Measurements from ENCODE around the gene TBXA2R. TPM values are rescaled to one million over a fixed set of nuclear protein-coding genes. Genes with fewer than 3 reads are reported as not detected.
A peak's percentile ranks its signal among the peaks of the same experiment; 100 is the strongest.

The TBXA2R gene
- total RNA-seq (0.28 TPM), polyA plus RNA-seq (1.2 TPM)
- long read RNA-seq, donor 1 = 0 reads
- long read RNA-seq, donor 2 = 0 reads
- long read RNA-seq, donor 3 = 0 reads
- long read RNA-seq, donor 4 = 0 reads
- long read RNA-seq, donor 5, partial matches to known transcripts = 0 of 1 reads
- long read RNA-seq, donor 5, other reads (novel, unspliced or antisense) = 0 of 1 reads
- long read RNA-seq, donor 6 = 0 reads
- long read RNA-seq, donor 7 = 0 reads
- long read RNA-seq, donor 8 = 0 reads
- long read RNA-seq, donor 9 = 0 reads
- long read RNA-seq, donor 10, partial matches to known transcripts = 0 of 1 reads
- long read RNA-seq, donor 10, other reads (novel, unspliced or antisense) = 0 of 1 reads

DNA sequence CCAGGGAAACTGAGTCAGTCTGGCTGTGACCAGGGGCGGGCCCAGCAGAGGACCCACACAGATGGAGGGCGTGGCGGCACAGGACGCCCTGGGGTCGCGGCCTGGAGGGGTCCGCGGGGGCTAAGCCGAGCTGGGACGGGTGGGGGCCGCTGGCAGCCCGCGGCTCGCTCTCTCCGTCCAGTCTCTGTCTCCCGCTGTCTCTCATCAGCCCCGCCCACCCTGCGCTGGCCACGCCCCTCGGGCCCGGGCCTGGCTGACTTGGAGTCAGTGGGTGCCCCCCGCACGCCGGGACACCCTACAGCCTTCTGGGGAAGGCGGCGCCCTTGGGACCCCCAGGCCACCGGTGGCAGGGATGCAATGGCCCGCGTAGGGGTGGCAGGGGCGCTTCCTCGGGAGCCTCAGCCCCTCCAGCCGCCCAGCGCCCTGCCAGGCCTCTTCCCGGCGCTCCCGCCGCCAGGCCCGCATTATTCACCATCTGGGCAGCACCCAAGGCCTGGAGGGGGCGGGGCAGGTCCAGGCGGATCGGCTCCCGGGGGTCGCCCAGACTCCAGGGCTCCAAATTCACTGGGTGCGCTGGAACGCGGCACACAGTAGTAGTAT is at the start of gene TBXA2R:
Gene TBXA2R (minus strand): TSS at position 186 of the 600 bp plus-strand sequence. CDS start 6,241 bp downstream, outside the sequence.
- WGBS = 5% methylated on average over 46 of the region's 46 CpGs
- DNase-seq (ENCODE audit: low read depth in 6 of 9, low spot score in 9 of 9) = peak in 1 of 9 donors; percentile 39
- H3K9me3 ChIP-seq (ENCODE audit: control insufficient read depth in 2 of 2, insufficient read depth in 1 of 2, low read length in 1 of 2) = peaks cover 0 to 12% of the 10 kb centered on the region in 2 donors
- peaks cover 18 to 20% of the 10 kb centered on the region in 2 donors for H3K36me3 ChIP-seq (ENCODE audit: control insufficient read depth in 2 of 2, insufficient read depth in 2 of 2, low read length in 1 of 2)
- H3K27ac ChIP-seq (ENCODE audit: low read depth in 1 of 2, low read length in 1 of 2) = no peak within 1 kb of the TSS
- peaks cover 27 to 45% of the 10 kb centered on the region in 2 donors for H3K27me3 ChIP-seq (ENCODE audit: control insufficient read depth in 2 of 2, insufficient read depth in 1 of 2, low read length in 1 of 2)
- peak within 1 kb of the TSS; percentile 2 to 29 for H3K4me3 ChIP-seq (ENCODE audit: low read length in 2 of 2)
- H3K4me1 ChIP-seq (ENCODE audit: control insufficient read depth in 2 of 2, insufficient read depth in 2 of 2, low read length in 2 of 2) = peaks cover 7 to 42% of the 10 kb centered on the region in 2 donors

DNA sequence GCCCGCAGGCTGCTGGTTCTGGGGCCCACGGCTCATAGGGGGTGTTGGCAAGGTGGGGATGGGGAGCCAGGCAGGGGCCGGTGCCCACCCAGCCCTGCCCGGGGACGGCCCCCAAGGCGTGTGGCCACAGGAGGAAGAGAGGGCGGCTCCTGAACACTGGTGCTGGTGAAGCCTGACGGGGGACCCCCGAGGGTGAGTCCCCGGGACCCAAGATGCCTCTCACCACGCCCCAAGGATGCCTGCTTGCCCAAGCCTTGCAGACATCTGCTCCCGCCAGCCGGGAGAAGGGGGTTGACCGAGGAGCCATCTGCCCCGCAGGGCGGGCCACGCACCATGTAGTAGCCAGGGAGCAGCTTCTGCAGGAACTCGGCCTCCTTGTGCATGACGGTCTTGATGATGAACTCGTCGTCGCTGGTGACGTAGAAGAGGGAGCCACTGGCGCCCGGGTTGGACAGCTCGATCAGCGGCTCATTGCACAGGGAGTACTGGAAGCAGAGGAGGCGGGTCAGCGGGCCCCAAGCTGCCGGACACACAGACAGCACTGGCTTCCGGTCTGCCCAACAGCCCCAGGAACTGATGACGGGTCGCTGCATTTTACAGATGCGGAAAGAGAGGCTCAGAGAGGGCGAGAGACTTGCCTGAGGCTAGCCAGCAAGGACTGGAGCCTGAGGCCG is 49.5 kb upstream of the TBXA2R start:
- no peak overlapping the region for H3K27ac ChIP-seq (ENCODE audit: low read depth in 1 of 2, low read length in 1 of 2)
- no peaks in the 10 kb centered on the region for H3K9me3 ChIP-seq (ENCODE audit: control insufficient read depth in 2 of 2, insufficient read depth in 1 of 2, low read length in 1 of 2)
- no peaks in the 10 kb centered on the region for H3K27me3 ChIP-seq (ENCODE audit: control insufficient read depth in 2 of 2, insufficient read depth in 1 of 2, low read length in 1 of 2)
- DNase-seq (ENCODE audit: low read depth in 6 of 9, low spot score in 9 of 9) = no peak
- peaks cover 22 to 68% of the 10 kb centered on the region in 2 donors for H3K36me3 ChIP-seq (ENCODE audit: control insufficient read depth in 2 of 2, insufficient read depth in 2 of 2, low read length in 1 of 2)
- no peak overlapping the region for H3K4me3 ChIP-seq (ENCODE audit: low read length in 2 of 2)
- 90% methylated on average over 36 of the region's 36 CpGs for WGBS
- no peaks in the 10 kb centered on the region for H3K4me1 ChIP-seq (ENCODE audit: control insufficient read depth in 2 of 2, insufficient read depth in 2 of 2, low read length in 2 of 2)

- peak in 1 of 9 donors; percentile 25 for DNase-seq (ENCODE audit: low read depth in 6 of 9, low spot score in 9 of 9)
- Histone ChIP-seq H3K36me3 (ENCODE audit: control insufficient read depth in 2 of 2, insufficient read depth in 2 of 2, low read length in 1 of 2) (peaks cover 20 to 70% of the 10 kb centered on the region in 2 donors), H3K27me3 (ENCODE audit: control insufficient read depth in 2 of 2, insufficient read depth in 1 of 2, low read length in 1 of 2) (no peaks in the 10 kb centered on the region), H3K4me3 (ENCODE audit: low read length in 2 of 2) (no peak overlapping the region), H3K4me1 (ENCODE audit: control insufficient read depth in 2 of 2, insufficient read depth in 2 of 2, low read length in 2 of 2) (no peaks in the 10 kb centered on the region), H3K9me3 (ENCODE audit: control insufficient read depth in 2 of 2, insufficient read depth in 1 of 2, low read length in 1 of 2) (no peaks in the 10 kb centered on the region), H3K27ac (ENCODE audit: low read depth in 1 of 2, low read length in 1 of 2) (no peak overlapping the region)
- 92% methylated on average over 25 of the region's 25 CpGs for WGBS
These were observed 48.9 kb upstream of the TBXA2R start for GRCh38 chr19:3655402-3656072.

DNA sequence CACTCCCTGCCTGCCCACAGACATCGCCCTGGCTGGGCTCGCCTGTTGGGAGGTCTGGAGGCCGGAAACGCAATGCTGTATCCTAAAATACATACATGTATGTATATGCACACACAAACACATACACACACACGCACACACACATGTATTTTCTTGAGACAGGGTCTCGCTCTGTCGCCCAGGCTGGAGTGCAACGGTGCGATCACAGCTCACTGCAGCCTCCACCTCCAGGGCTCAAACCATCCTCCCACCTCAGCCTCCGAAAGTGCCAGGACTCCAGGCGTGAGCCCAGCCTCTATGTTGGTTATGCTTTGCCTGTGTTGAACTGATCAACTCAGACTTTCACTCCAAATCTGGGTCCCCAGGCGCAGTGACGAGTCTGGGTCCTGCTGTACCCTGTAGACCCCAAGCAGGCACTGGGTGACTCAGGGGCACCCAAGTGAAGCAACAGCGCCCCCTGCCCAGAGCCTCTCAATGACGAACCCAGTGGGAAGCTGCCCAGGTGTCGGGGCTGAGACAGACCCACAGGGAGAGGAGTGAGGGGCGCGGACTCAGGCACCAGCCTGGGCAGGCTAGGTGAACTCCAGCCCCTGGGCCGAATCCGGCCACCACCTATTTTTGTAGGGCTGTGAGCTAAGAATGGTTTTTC is 47.3 kb upstream of the TBXA2R start:
- WGBS = 98% methylated on average over 20 of the region's 20 CpGs

GRCh38 chr19:3653081-3653795 is 46.6 kb upstream of the TBXA2R start:
- peaks cover 15 to 63% of the 10 kb centered on the region in 2 donors for H3K36me3 ChIP-seq (ENCODE audit: control insufficient read depth in 2 of 2, insufficient read depth in 2 of 2, low read length in 1 of 2)
- H3K4me1 ChIP-seq (ENCODE audit: control insufficient read depth in 2 of 2, insufficient read depth in 2 of 2, low read length in 2 of 2) = no peaks in the 10 kb centered on the region
- no peak overlapping the region for H3K27ac ChIP-seq (ENCODE audit: low read depth in 1 of 2, low read length in 1 of 2)
- no peaks in the 10 kb centered on the region for H3K27me3 ChIP-seq (ENCODE audit: control insufficient read depth in 2 of 2, insufficient read depth in 1 of 2, low read length in 1 of 2)
- WGBS = 92% methylated on average over 37 of the region's 37 CpGs
- no peak overlapping the region for H3K4me3 ChIP-seq (ENCODE audit: low read length in 2 of 2)
- no peaks in the 10 kb centered on the region for H3K9me3 ChIP-seq (ENCODE audit: control insufficient read depth in 2 of 2, insufficient read depth in 1 of 2, low read length in 1 of 2)
- DNase-seq (ENCODE audit: low read depth in 6 of 9, low spot score in 9 of 9) = no peak

More for the DNA sequence above, 47.3 kb upstream of the TBXA2R start:
- Histone ChIP-seq H3K27me3 (ENCODE audit: control insufficient read depth in 2 of 2, insufficient read depth in 1 of 2, low read length in 1 of 2) (no peaks in the 10 kb centered on the region), H3K4me3 (ENCODE audit: low read length in 2 of 2) (no peak overlapping the region), H3K36me3 (ENCODE audit: control insufficient read depth in 2 of 2, insufficient read depth in 2 of 2, low read length in 1 of 2) (peaks cover 20 to 66% of the 10 kb centered on the region in 2 donors), H3K27ac (ENCODE audit: low read depth in 1 of 2, low read length in 1 of 2) (no peak overlapping the region), H3K9me3 (ENCODE audit: control insufficient read depth in 2 of 2, insufficient read depth in 1 of 2, low read length in 1 of 2) (no peaks in the 10 kb centered on the region), H3K4me1 (ENCODE audit: control insufficient read depth in 2 of 2, insufficient read depth in 2 of 2, low read length in 2 of 2) (no peaks in the 10 kb centered on the region)
- DNase-seq (ENCODE audit: low read depth in 6 of 9, low spot score in 9 of 9) = peak in 1 of 9 donors; percentile 16

- H3K36me3 ChIP-seq (ENCODE audit: control insufficient read depth in 2 of 2, insufficient read depth in 2 of 2, low read length in 1 of 2) = peaks cover 15 to 58% of the 10 kb centered on the region in 2 donors
- 98% methylated on average over 14 of the region's 14 CpGs for WGBS
- DNase-seq (ENCODE audit: low read depth in 6 of 9, low spot score in 9 of 9) = no peak
These were observed 45.7 kb upstream of the TBXA2R start for GRCh38 chr19:3652422-3652821.

GRCh38 chr19:3651684-3652083 is 45.0 kb upstream of the TBXA2R start:
- H3K4me3 ChIP-seq (ENCODE audit: low read length in 2 of 2) = no peak overlapping the region
- no peak overlapping the region for H3K27ac ChIP-seq (ENCODE audit: low read depth in 1 of 2, low read length in 1 of 2)
- 99% methylated on average over 33 of the region's 33 CpGs for WGBS
- no peaks in the 10 kb centered on the region for H3K4me1 ChIP-seq (ENCODE audit: control insufficient read depth in 2 of 2, insufficient read depth in 2 of 2, low read length in 2 of 2)
- no peaks in the 10 kb centered on the region for H3K27me3 ChIP-seq (ENCODE audit: control insufficient read depth in 2 of 2, insufficient read depth in 1 of 2, low read length in 1 of 2)
- H3K9me3 ChIP-seq (ENCODE audit: control insufficient read depth in 2 of 2, insufficient read depth in 1 of 2, low read length in 1 of 2) = no peaks in the 10 kb centered on the region
- DNase-seq (ENCODE audit: low read depth in 6 of 9, low spot score in 9 of 9) = no peak
- peaks cover 15 to 55% of the 10 kb centered on the region in 2 donors for H3K36me3 ChIP-seq (ENCODE audit: control insufficient read depth in 2 of 2, insufficient read depth in 2 of 2, low read length in 1 of 2)

More at GRCh38 chr19:3652422-3652821, 45.7 kb upstream of the TBXA2R start:
- no peaks in the 10 kb centered on the region for H3K27me3 ChIP-seq (ENCODE audit: control insufficient read depth in 2 of 2, insufficient read depth in 1 of 2, low read length in 1 of 2)
- H3K27ac ChIP-seq (ENCODE audit: low read depth in 1 of 2, low read length in 1 of 2) = no peak overlapping the region
- H3K9me3 ChIP-seq (ENCODE audit: control insufficient read depth in 2 of 2, insufficient read depth in 1 of 2, low read length in 1 of 2) = no peaks in the 10 kb centered on the region
- no peaks in the 10 kb centered on the region for H3K4me1 ChIP-seq (ENCODE audit: control insufficient read depth in 2 of 2, insufficient read depth in 2 of 2, low read length in 2 of 2)
- no peak overlapping the region for H3K4me3 ChIP-seq (ENCODE audit: low read length in 2 of 2)

DNA sequence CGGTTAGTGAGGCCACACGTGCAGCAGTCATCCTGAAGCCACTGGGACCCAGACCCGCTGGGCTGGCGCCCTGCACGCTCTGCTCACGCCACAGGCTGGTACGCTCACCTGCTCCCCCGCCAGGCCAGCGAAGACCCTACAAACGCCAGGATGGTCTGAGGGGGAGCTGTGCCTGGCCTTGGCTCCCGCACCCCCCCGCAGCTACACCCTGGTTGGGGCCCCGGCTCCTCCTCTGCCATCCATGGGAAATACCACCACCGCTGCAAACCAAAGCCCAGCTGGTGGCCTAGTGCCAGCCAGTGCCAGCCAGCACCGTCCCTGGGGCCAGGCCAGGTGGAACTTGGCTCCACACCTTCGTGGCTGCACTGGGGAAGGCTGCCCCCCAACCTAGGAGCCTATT is 43.2 kb upstream of the TBXA2R start:
- H3K27ac ChIP-seq (ENCODE audit: low read depth in 1 of 2, low read length in 1 of 2) = no peak overlapping the region
- H3K4me3 ChIP-seq (ENCODE audit: low read length in 2 of 2) = no peak overlapping the region
- DNase-seq (ENCODE audit: low read depth in 6 of 9, low spot score in 9 of 9) = no peak
- no peaks in the 10 kb centered on the region for H3K4me1 ChIP-seq (ENCODE audit: control insufficient read depth in 2 of 2, insufficient read depth in 2 of 2, low read length in 2 of 2)
- H3K27me3 ChIP-seq (ENCODE audit: control insufficient read depth in 2 of 2, insufficient read depth in 1 of 2, low read length in 1 of 2) = no peaks in the 10 kb centered on the region
- WGBS = 97% methylated on average over 16 of the region's 16 CpGs
- peaks cover 18 to 52% of the 10 kb centered on the region in 2 donors for H3K36me3 ChIP-seq (ENCODE audit: control insufficient read depth in 2 of 2, insufficient read depth in 2 of 2, low read length in 1 of 2)
- no peaks in the 10 kb centered on the region for H3K9me3 ChIP-seq (ENCODE audit: control insufficient read depth in 2 of 2, insufficient read depth in 1 of 2, low read length in 1 of 2)

All from thymus (tissue), 14 donors.